ENCODE data around the gene LINGO1. TPM values are rescaled to one million over a fixed set of nuclear protein-coding genes. Genes with fewer than 3 reads are reported as not detected.
A peak's percentile ranks its signal among the peaks of the same experiment; 100 is the strongest.

The LINGO1 gene
- total and polyA plus RNA-seq, 4 donors, result 0.38 to 2.1 (median 1.5) TPM

GRCh38 chr15:77568973-77569728 is 63.6 kb downstream of the LINGO1 start:
- H3K4me1 ChIP-seq (ENCODE audit: control insufficient read depth in 1 of 2, insufficient read depth in 2 of 2, low read length in 2 of 2), result no peaks in the 10 kb centered on the region
- DNase-seq, result peak in 1 of 2 donors; percentile 53
- H3K27me3 ChIP-seq (ENCODE audit: control insufficient read depth in 1 of 2, insufficient read depth in 2 of 2, low read length in 1 of 2), result no peaks in the 10 kb centered on the region
- peaks cover 3% of the 10 kb centered on the region for H3K9me3 ChIP-seq (ENCODE audit: control insufficient read depth, low read length)
- H3K4me3 ChIP-seq (ENCODE audit: low read length in 2 of 2), result no peak overlapping the region
- no peak overlapping the region for H3K27ac ChIP-seq (ENCODE audit: low read depth in 1 of 2, low read length in 2 of 2)
- ATAC-seq (ENCODE audit: low FRiP score), result no peak
- WGBS, 2 donors, result 61 to 66% methylated on average over 24 of the region's 24 CpGs
- intact Hi-C loops (cut with DNase I), result no loop called here
- H3K36me3 ChIP-seq (ENCODE audit: control insufficient read depth in 1 of 2, insufficient read depth in 2 of 2, low read length in 1 of 2), result no peaks in the 10 kb centered on the region

GRCh38 chr15:77568014-77568972 is 64.4 kb downstream of the LINGO1 start:
- Histone ChIP-seq H3K4me1 (ENCODE audit: control insufficient read depth in 1 of 2, insufficient read depth in 2 of 2, low read length in 2 of 2) (no peaks in the 10 kb centered on the region), H3K36me3 (ENCODE audit: control insufficient read depth in 1 of 2, insufficient read depth in 2 of 2, low read length in 1 of 2) (no peaks in the 10 kb centered on the region), H3K4me3 (ENCODE audit: low read length in 2 of 2) (no peak overlapping the region), H3K27me3 (ENCODE audit: control insufficient read depth in 1 of 2, insufficient read depth in 2 of 2, low read length in 1 of 2) (no peaks in the 10 kb centered on the region), H3K27ac (ENCODE audit: low read depth in 1 of 2, low read length in 2 of 2) (no peak overlapping the region), H3K9me3 (ENCODE audit: control insufficient read depth, low read length) (peaks cover 3% of the 10 kb centered on the region)
- 95 to 97% methylated on average over 14 of the region's 14 CpGs for WGBS, 2 donors
- DNase-seq, result no peak
- intact Hi-C loops (cut with DNase I), result no loop called here
- ATAC-seq (ENCODE audit: low FRiP score), result no peak

- H3K4me3 ChIP-seq (ENCODE audit: low read length in 2 of 2), result no peak overlapping the region
- ATAC-seq (ENCODE audit: low FRiP score), result no peak
- intact Hi-C loops (cut with DNase I), result no loop called here
- no peaks in the 10 kb centered on the region for H3K36me3 ChIP-seq (ENCODE audit: control insufficient read depth in 1 of 2, insufficient read depth in 2 of 2, low read length in 1 of 2)
- WGBS, 2 donors, result 94 to 95% methylated on average over 10 of the region's 10 CpGs
- no peaks in the 10 kb centered on the region for H3K4me1 ChIP-seq (ENCODE audit: control insufficient read depth in 1 of 2, insufficient read depth in 2 of 2, low read length in 2 of 2)
- no peak overlapping the region for H3K27ac ChIP-seq (ENCODE audit: low read depth in 1 of 2, low read length in 2 of 2)
- DNase-seq, result no peak
- peaks cover 3% of the 10 kb centered on the region for H3K9me3 ChIP-seq (ENCODE audit: control insufficient read depth, low read length)
- no peaks in the 10 kb centered on the region for H3K27me3 ChIP-seq (ENCODE audit: control insufficient read depth in 1 of 2, insufficient read depth in 2 of 2, low read length in 1 of 2)
Observed at GRCh38 chr15:77567202-77567601, 65.5 kb downstream of the LINGO1 start.

- H3K4me3 ChIP-seq (ENCODE audit: low read length in 2 of 2), result no peak overlapping the region
- H3K36me3 ChIP-seq (ENCODE audit: control insufficient read depth in 1 of 2, insufficient read depth in 2 of 2, low read length in 1 of 2), result no peaks in the 10 kb centered on the region
- WGBS, 2 donors, result 93 to 96% methylated on average over 4 of the region's 4 CpGs
Observed at GRCh38 chr15:77566092-77566491, 66.6 kb downstream of the LINGO1 start.

GRCh38 chr15:77565378-77565915 is 67.3 kb downstream of the LINGO1 start:
- H3K36me3 ChIP-seq (ENCODE audit: control insufficient read depth in 1 of 2, insufficient read depth in 2 of 2, low read length in 1 of 2), result no peaks in the 10 kb centered on the region
- no peaks in the 10 kb centered on the region for H3K27me3 ChIP-seq (ENCODE audit: control insufficient read depth in 1 of 2, insufficient read depth in 2 of 2, low read length in 1 of 2)
- no peak overlapping the region for H3K4me3 ChIP-seq (ENCODE audit: low read length in 2 of 2)
- H3K27ac ChIP-seq (ENCODE audit: low read depth in 1 of 2, low read length in 2 of 2), result no peak overlapping the region
- intact Hi-C loops (cut with DNase I), result no loop called here
- WGBS, 2 donors, result 90 to 93% methylated on average over 25 of the region's 25 CpGs
- no peak for DNase-seq
- no peak for ATAC-seq (ENCODE audit: low FRiP score)
- no peaks in the 10 kb centered on the region for H3K4me1 ChIP-seq (ENCODE audit: control insufficient read depth in 1 of 2, insufficient read depth in 2 of 2, low read length in 2 of 2)
- peaks cover 3% of the 10 kb centered on the region for H3K9me3 ChIP-seq (ENCODE audit: control insufficient read depth, low read length)

More at GRCh38 chr15:77566092-77566491, 66.6 kb downstream of the LINGO1 start:
- Histone ChIP-seq H3K4me1 (ENCODE audit: control insufficient read depth in 1 of 2, insufficient read depth in 2 of 2, low read length in 2 of 2) (no peaks in the 10 kb centered on the region), H3K9me3 (ENCODE audit: control insufficient read depth, low read length) (peaks cover 3% of the 10 kb centered on the region), H3K27ac (ENCODE audit: low read depth in 1 of 2, low read length in 2 of 2) (no peak overlapping the region), H3K27me3 (ENCODE audit: control insufficient read depth in 1 of 2, insufficient read depth in 2 of 2, low read length in 1 of 2) (no peaks in the 10 kb centered on the region)
- DNase-seq (no peak), ATAC-seq (ENCODE audit: low FRiP score) (no peak)
- intact Hi-C loops (cut with DNase I), result no loop called here

- intact Hi-C loops (cut with DNase I), result no loop called here
- H3K27ac ChIP-seq (ENCODE audit: low read depth in 1 of 2, low read length in 2 of 2), result no peak overlapping the region
- 77 to 81% methylated on average over 9 of the region's 9 CpGs for WGBS, 2 donors
- H3K4me3 ChIP-seq (ENCODE audit: low read length in 2 of 2), result no peak overlapping the region
- no peaks in the 10 kb centered on the region for H3K27me3 ChIP-seq (ENCODE audit: control insufficient read depth in 1 of 2, insufficient read depth in 2 of 2, low read length in 1 of 2)
- no peaks in the 10 kb centered on the region for H3K36me3 ChIP-seq (ENCODE audit: control insufficient read depth in 1 of 2, insufficient read depth in 2 of 2, low read length in 1 of 2)
- DNase-seq (no peak), ATAC-seq (ENCODE audit: low FRiP score) (no peak)
- peaks cover 3% of the 10 kb centered on the region for H3K9me3 ChIP-seq (ENCODE audit: control insufficient read depth, low read length)
- H3K4me1 ChIP-seq (ENCODE audit: control insufficient read depth in 1 of 2, insufficient read depth in 2 of 2, low read length in 2 of 2), result no peaks in the 10 kb centered on the region
Observed at GRCh38 chr15:77564938-77565337, 67.8 kb downstream of the LINGO1 start.

GRCh38 chr15:77564341-77564740 is 68.4 kb downstream of the LINGO1 start:
- Histone ChIP-seq H3K9me3 (ENCODE audit: control insufficient read depth, low read length) (peaks cover 3% of the 10 kb centered on the region), H3K4me3 (ENCODE audit: low read length in 2 of 2) (no peak overlapping the region), H3K27me3 (ENCODE audit: control insufficient read depth in 1 of 2, insufficient read depth in 2 of 2, low read length in 1 of 2) (no peaks in the 10 kb centered on the region), H3K36me3 (ENCODE audit: control insufficient read depth in 1 of 2, insufficient read depth in 2 of 2, low read length in 1 of 2) (no peaks in the 10 kb centered on the region), H3K4me1 (ENCODE audit: control insufficient read depth in 1 of 2, insufficient read depth in 2 of 2, low read length in 2 of 2) (no peaks in the 10 kb centered on the region), H3K27ac (ENCODE audit: low read depth in 1 of 2, low read length in 2 of 2) (no peak overlapping the region)
- ATAC-seq (ENCODE audit: low FRiP score) (no peak), DNase-seq (no peak)
- WGBS, 2 donors, result 90 to 92% methylated on average over 3 of the region's 3 CpGs
- intact Hi-C loops (cut with DNase I), result no loop called here

- no peak for DNase-seq
- H3K27me3 ChIP-seq (ENCODE audit: control insufficient read depth in 1 of 2, insufficient read depth in 2 of 2, low read length in 1 of 2), result no peaks in the 10 kb centered on the region
- H3K4me3 ChIP-seq (ENCODE audit: low read length in 2 of 2), result no peak overlapping the region
- H3K36me3 ChIP-seq (ENCODE audit: control insufficient read depth in 1 of 2, insufficient read depth in 2 of 2, low read length in 1 of 2), result no peaks in the 10 kb centered on the region
- peaks cover 3% of the 10 kb centered on the region for H3K9me3 ChIP-seq (ENCODE audit: control insufficient read depth, low read length)
- WGBS, 2 donors, result 65 to 72% methylated on average over 6 of the region's 6 CpGs
- H3K4me1 ChIP-seq (ENCODE audit: control insufficient read depth in 1 of 2, insufficient read depth in 2 of 2, low read length in 2 of 2), result no peaks in the 10 kb centered on the region
- no peak overlapping the region for H3K27ac ChIP-seq (ENCODE audit: low read depth in 1 of 2, low read length in 2 of 2)
- intact Hi-C loops (cut with DNase I), result no loop called here
- ATAC-seq (ENCODE audit: low FRiP score), result no peak
Observed at GRCh38 chr15:77563623-77564156, 69.0 kb downstream of the LINGO1 start.
